ENCODE results near the gene VAV2.
"Not testable (repeated sequence)": the region's sequence is repeated elsewhere in the genome, so short reads cannot be mapped to it uniquely, and the experiment has no call there.

VAV2 gene

GRCh38 chr9:133906932-133907910 lies 84.9 kb downstream of the VAV2 start:
- no peak for TF ChIP-seq CTCF (IDR thresholded peaks at IDR 0.05; ENCODE audit: extremely low read depth, insufficient read depth, missing control alignments)
- no peak for DNase-seq (ENCODE audit: low spot score)
- in situ Hi-C loops (cut with MboI; ENCODE audit: low pct_unique_long_range_greater_than_20kb, low sequenced_read_pairs, unreplicated experiment) = no loop called here

GRCh38 chr9:133906218-133906617 lies 85.9 kb downstream of the VAV2 start:
- TF ChIP-seq CTCF (IDR thresholded peaks at IDR 0.05; ENCODE audit: extremely low read depth, insufficient read depth, missing control alignments) = no peak
- in situ Hi-C loops (cut with MboI; ENCODE audit: low pct_unique_long_range_greater_than_20kb, low sequenced_read_pairs, unreplicated experiment) = no loop called here
- DNase-seq (ENCODE audit: low spot score) = no peak

- no peak for DNase-seq (ENCODE audit: low spot score)
- no peak for TF ChIP-seq CTCF (IDR thresholded peaks at IDR 0.05; ENCODE audit: extremely low read depth, insufficient read depth, missing control alignments)
- in situ Hi-C loops (cut with MboI; ENCODE audit: low pct_unique_long_range_greater_than_20kb, low sequenced_read_pairs, unreplicated experiment) = no loop called here
Observed at GRCh38 chr9:133905493-133905892, 86.6 kb downstream of the VAV2 start.

- no peak for TF ChIP-seq CTCF (IDR thresholded peaks at IDR 0.05; ENCODE audit: extremely low read depth, insufficient read depth, missing control alignments)
- in situ Hi-C loops (cut with MboI; ENCODE audit: low pct_unique_long_range_greater_than_20kb, low sequenced_read_pairs, unreplicated experiment) = no loop called here
- no peak for DNase-seq (ENCODE audit: low spot score)
Observed at GRCh38 chr9:133904346-133905090, 87.6 kb downstream of the VAV2 start.

GRCh38 chr9:133901184-133901835 lies 90.8 kb downstream of the VAV2 start:
- no peak for TF ChIP-seq CTCF (IDR thresholded peaks at IDR 0.05; ENCODE audit: extremely low read depth, insufficient read depth, missing control alignments)
- in situ Hi-C loops (cut with MboI; ENCODE audit: low pct_unique_long_range_greater_than_20kb, low sequenced_read_pairs, unreplicated experiment) = no loop called here
- peak; percentile 58 for DNase-seq (ENCODE audit: low spot score)

GRCh38 chr9:133897675-133898074 lies 94.4 kb downstream of the VAV2 start:
- TF ChIP-seq CTCF (IDR thresholded peaks at IDR 0.05; ENCODE audit: extremely low read depth, insufficient read depth, missing control alignments) = no peak
- in situ Hi-C loops (cut with MboI; ENCODE audit: low pct_unique_long_range_greater_than_20kb, low sequenced_read_pairs, unreplicated experiment) = no loop called here
- DNase-seq (ENCODE audit: low spot score) = no peak

- DNase-seq (ENCODE audit: low spot score); in situ Hi-C loops (cut with MboI; ENCODE audit: low pct_unique_long_range_greater_than_20kb, low sequenced_read_pairs, unreplicated experiment): not testable (repeated sequence)
Observed at GRCh38 chr9:133896007-133896406, 96.1 kb downstream of the VAV2 start.

Measured in GM13977 (cell line).